Mesenchymal stem cell (in vitro differentiated cells and primary cell): Measurements from ENCODE around the gene DNAH10.

Source experiments
- DNase-seq: peaks from one replicate; pipeline ENCODE4 v3.0.0-alpha.2; 2013
- H2AFZ ChIP-seq: one replicate; pipeline ENCODE4 v1.6.1; 2013; ENCODE audit warnings: low read depth, mild to moderate bottlenecking, control low read depth, inconsistent platforms, low read length, moderate library complexity
- H2AK5ac ChIP-seq: 2 replicates; pipeline ENCODE4 v1.6.1; 2013; ENCODE audit warnings: low read length, moderate library complexity, mild to moderate bottlenecking, inconsistent platforms; ENCODE audit not compliant: severe bottlenecking
- H2BK120ac ChIP-seq: one replicate; pipeline ENCODE4 v1.6.1; 2013; ENCODE audit warnings: low read depth, mild to moderate bottlenecking, inconsistent platforms, low read length, moderate library complexity
- H2BK12ac ChIP-seq, 2 experiments: one replicate each; pipeline ENCODE4 v1.6.1; 2013; ENCODE audit warnings: inconsistent platforms in 2 of 2, low read length in 2 of 2, mild to moderate bottlenecking in 2 of 2, moderate library complexity in 2 of 2, control low read depth in 1 of 2
- H2BK15ac ChIP-seq: one replicate; pipeline ENCODE4 v1.6.1; 2013; ENCODE audit warnings: mild to moderate bottlenecking, low read depth, inconsistent platforms; ENCODE audit not compliant: poor library complexity, severe bottlenecking
- H2BK5ac ChIP-seq: 2 replicates; pipeline ENCODE4 v1.6.1; 2013; ENCODE audit warnings: low read depth, mild to moderate bottlenecking, low read length, control low read depth, inconsistent platforms; ENCODE audit not compliant: poor library complexity, severe bottlenecking
- H3K14ac ChIP-seq, 2 experiments: one replicate each; pipeline ENCODE4 v1.6.1; 2013; ENCODE audit warnings: inconsistent platforms in 2 of 2, low read length in 2 of 2, control low read depth in 1 of 2, mild to moderate bottlenecking in 1 of 2, moderate library complexity in 1 of 2
- H3K18ac ChIP-seq, 2 experiments: one replicate each; pipeline ENCODE4 v1.6.1; 2013; ENCODE audit warnings: inconsistent platforms in 2 of 2, low read length in 2 of 2, control low read depth in 1 of 2, low read depth in 1 of 2, mild to moderate bottlenecking in 1 of 2
- H3K23ac ChIP-seq, 2 experiments: one replicate each; pipeline ENCODE4 v1.6.1; 2013; ENCODE audit warnings: inconsistent platforms in 2 of 2, low read length in 2 of 2, mild to moderate bottlenecking in 2 of 2, moderate library complexity in 2 of 2, control low read depth in 1 of 2
- H3K27ac ChIP-seq: 2 replicates; pipeline ENCODE4 v1.5.1; 2013; ENCODE audit warnings: mild to moderate bottlenecking, moderate library complexity, low read length, control low read depth, inconsistent platforms; ENCODE audit not compliant: poor library complexity, severe bottlenecking
- H3K27me3 ChIP-seq, 2 experiments: 2 replicates each; pipeline versions ENCODE4 v1.6.1 to v1.7.0; 2013; ENCODE audit warnings: low read length in 2 of 2, mild to moderate bottlenecking in 2 of 2, moderate library complexity in 2 of 2, control low read depth in 1 of 2, inconsistent platforms in 1 of 2; ENCODE audit not compliant: control insufficient read depth in 1 of 2, insufficient read depth in 1 of 2
- H3K36me3 ChIP-seq, 2 experiments: 2 replicates each; pipeline versions ENCODE4 v1.6.1 to v1.7.0; 2013; ENCODE audit warnings: low read length in 2 of 2, control low read depth in 1 of 2, inconsistent platforms in 1 of 2, low read depth in 1 of 2, mild to moderate bottlenecking in 1 of 2; ENCODE audit not compliant: insufficient read depth in 2 of 2, control insufficient read depth in 1 of 2
- H3K4ac ChIP-seq, 2 experiments: one replicate each; pipeline ENCODE4 v1.6.1; 2013; ENCODE audit warnings: inconsistent platforms in 2 of 2, low read length in 2 of 2, mild to moderate bottlenecking in 2 of 2, moderate library complexity in 2 of 2, control low read depth in 1 of 2, low read depth in 1 of 2
- H3K4me1 ChIP-seq: 2 replicates; pipeline ENCODE4 v1.6.1; 2013; ENCODE audit warnings: low read depth, low read length, control low read depth; ENCODE audit not compliant: control insufficient read depth, insufficient read depth
- H3K4me2 ChIP-seq: 2 replicates; pipeline ENCODE4 v1.6.1; 2013; ENCODE audit warnings: low read length, mild to moderate bottlenecking, inconsistent platforms; ENCODE audit not compliant: poor library complexity, severe bottlenecking
- H3K4me3 ChIP-seq, 2 experiments: 2 replicates each; pipeline versions ENCODE4 v1.5.1 to v1.7.0; 2013; ENCODE audit warnings: low read length in 2 of 2, mild to moderate bottlenecking in 2 of 2, control low read depth in 1 of 2, low read depth in 1 of 2; ENCODE audit not compliant: insufficient read depth in 1 of 2
- H3K79me1 ChIP-seq: replicated peaks from 2 replicates; pipeline ENCODE4 v1.6.1; 2013; ENCODE audit warnings: mild to moderate bottlenecking, control low read depth, low read length, inconsistent platforms; ENCODE audit not compliant: poor library complexity, severe bottlenecking
- H3K9ac ChIP-seq: 2 replicates; pipeline ENCODE4 v1.7.0; 2013; ENCODE audit warnings: mild to moderate bottlenecking, low read length, moderate library complexity
- H3K9me3 ChIP-seq: 2 replicates; pipeline ENCODE4 v1.7.0; 2013; ENCODE audit warnings: mild to moderate bottlenecking, low read length; ENCODE audit not compliant: control insufficient read depth
- H4K8ac ChIP-seq: one replicate; pipeline ENCODE4 v1.6.1; 2013; ENCODE audit warnings: inconsistent platforms, mild to moderate bottlenecking, low read length, moderate library complexity
- H4K91ac ChIP-seq: one replicate; pipeline ENCODE4 v1.6.1; 2013; ENCODE audit warnings: mild to moderate bottlenecking, low read length, inconsistent platforms
- WGBS: methylation state at CpG from one replicate; pipeline ENCODE4 v1.1.7; 2013; ENCODE audit warnings: mixed read lengths; 5-methylcytosine and 5-hydroxymethylcytosine counted together

DNAH10 gene

GRCh38 chr12:123976227-123976826 lies 214.2 kb downstream of the DNAH10 start:
- Histone ChIP-seq H4K8ac (no peak overlapping the region), H3K4me3 (no peak overlapping the region), H2AFZ (no peak overlapping the region), H3K14ac (no peak overlapping the region), H4K91ac (no peak overlapping the region), H3K27me3 (no peaks in the 10 kb centered on the region), H2BK12ac (no peak overlapping the region), H3K23ac (no peak overlapping the region), H3K4ac (no peak overlapping the region), H2BK120ac (no peak overlapping the region), H3K4me1 (no peaks in the 10 kb centered on the region), H3K4me2 (no peak overlapping the region), H3K36me3 (peaks cover 3 to 48% of the 10 kb centered on the region in 2 experiments), H2BK15ac (no peak overlapping the region), H3K18ac (no peak overlapping the region), H2AK5ac (no peak overlapping the region), H3K9me3 (no peaks in the 10 kb centered on the region), H3K79me1 (peaks cover 22% of the 10 kb centered on the region), H2BK5ac (no peak overlapping the region), H3K9ac (no peak overlapping the region), H3K27ac (no peak overlapping the region)
- no peak for DNase-seq
- 96% methylated on average over 6 of the region's 7 CpGs for WGBS

- Histone ChIP-seq H4K8ac (no peak overlapping the region), H2AK5ac (no peak overlapping the region), H3K9me3 (no peaks in the 10 kb centered on the region), H3K4ac (no peak overlapping the region), H2BK15ac (no peak overlapping the region), H3K4me3 (no peak overlapping the region), H2BK12ac (no peak overlapping the region), H3K27me3 (no peaks in the 10 kb centered on the region), H4K91ac (no peak overlapping the region), H3K4me1 (no peaks in the 10 kb centered on the region), H2BK120ac (no peak overlapping the region), H2AFZ (no peak overlapping the region), H3K4me2 (no peak overlapping the region), H3K9ac (no peak overlapping the region), H3K79me1 (peaks cover 31% of the 10 kb centered on the region), H3K18ac (no peak overlapping the region), H2BK5ac (no peak overlapping the region), H3K36me3 (peaks cover 3 to 67% of the 10 kb centered on the region in 2 experiments), H3K14ac (no peak overlapping the region), H3K27ac (no peak overlapping the region), H3K23ac (no peak overlapping the region)
- DNase-seq: no peak
- 98% methylated on average over 4 of the region's 6 CpGs for WGBS
Measured at GRCh38 chr12:123979566-123979965, 217.5 kb downstream of the DNAH10 start.

- DNase-seq: no peak
- H3K23ac ChIP-seq: no peak overlapping the region
- no peak overlapping the region for H3K18ac ChIP-seq
- no peak overlapping the region for H2AFZ ChIP-seq
- no peaks in the 10 kb centered on the region for H3K9me3 ChIP-seq
- no peak overlapping the region for H3K27ac ChIP-seq
- 96% methylated on average over 7 of the region's 7 CpGs for WGBS
- no peak overlapping the region for H4K8ac ChIP-seq
- no peak overlapping the region for H3K4me3 ChIP-seq
- H3K4me1 ChIP-seq: no peaks in the 10 kb centered on the region
- H2BK15ac ChIP-seq: no peak overlapping the region
- peaks cover 3 to 55% of the 10 kb centered on the region in 2 experiments for H3K36me3 ChIP-seq
- H3K4me2 ChIP-seq: no peak overlapping the region
- H3K79me1 ChIP-seq: peaks cover 34% of the 10 kb centered on the region
- no peaks in the 10 kb centered on the region for H3K27me3 ChIP-seq
- no peak overlapping the region for H3K14ac ChIP-seq
- no peak overlapping the region for H3K9ac ChIP-seq
- no peak overlapping the region for H2BK12ac ChIP-seq
- H3K4ac ChIP-seq: no peak overlapping the region
- H2BK5ac ChIP-seq: no peak overlapping the region
- H4K91ac ChIP-seq: peak overlapping the region; percentile 28
- H2BK120ac ChIP-seq: no peak overlapping the region
- no peak overlapping the region for H2AK5ac ChIP-seq
Measured at GRCh38 chr12:123982269-123982668, 220.2 kb downstream of the DNAH10 start.

GRCh38 chr12:123983822-123984485 lies 221.9 kb downstream of the DNAH10 start:
- peak; percentile 82 for DNase-seq
- no peak overlapping the region for H4K91ac ChIP-seq
- no peak overlapping the region for H3K14ac ChIP-seq
- WGBS: 61% methylated on average over 7 of the region's 7 CpGs
- H3K9ac ChIP-seq: peak overlapping the region; percentile 18
- H3K23ac ChIP-seq: no peak overlapping the region
- peaks cover 40% of the 10 kb centered on the region for H3K79me1 ChIP-seq
- H4K8ac ChIP-seq: no peak overlapping the region
- no peak overlapping the region for H3K18ac ChIP-seq
- H3K4me3 ChIP-seq: no peak overlapping the region
- H3K36me3 ChIP-seq: peaks cover 9 to 57% of the 10 kb centered on the region in 2 experiments
- no peak overlapping the region for H2BK120ac ChIP-seq
- H2BK12ac ChIP-seq: no peak overlapping the region
- no peak overlapping the region for H2BK5ac ChIP-seq
- no peak overlapping the region for H2AK5ac ChIP-seq
- no peak overlapping the region for H2AFZ ChIP-seq
- no peaks in the 10 kb centered on the region for H3K9me3 ChIP-seq
- no peak overlapping the region for H2BK15ac ChIP-seq
- H3K27me3 ChIP-seq: no peaks in the 10 kb centered on the region
- no peaks in the 10 kb centered on the region for H3K4me1 ChIP-seq
- no peak overlapping the region for H3K4me2 ChIP-seq
- no peak overlapping the region for H3K27ac ChIP-seq
- no peak overlapping the region for H3K4ac ChIP-seq
